HG03135 (cell line): ENCODE data around the gene ISLR2.
"Not testable (repeated sequence)": the region's sequence is repeated elsewhere in the genome, so short reads cannot be mapped to it uniquely, and the experiment has no call there.

Source experiments
- ATAC-seq: cut with Tn5 transposase; IDR thresholded peaks from one replicate; pipeline ENCODE4 v1.9.1; 2021; ENCODE audit warnings: mild to moderate bottlenecking, moderate library complexity; ENCODE audit not compliant: unreplicated experiment

The ISLR2 gene, protein sequence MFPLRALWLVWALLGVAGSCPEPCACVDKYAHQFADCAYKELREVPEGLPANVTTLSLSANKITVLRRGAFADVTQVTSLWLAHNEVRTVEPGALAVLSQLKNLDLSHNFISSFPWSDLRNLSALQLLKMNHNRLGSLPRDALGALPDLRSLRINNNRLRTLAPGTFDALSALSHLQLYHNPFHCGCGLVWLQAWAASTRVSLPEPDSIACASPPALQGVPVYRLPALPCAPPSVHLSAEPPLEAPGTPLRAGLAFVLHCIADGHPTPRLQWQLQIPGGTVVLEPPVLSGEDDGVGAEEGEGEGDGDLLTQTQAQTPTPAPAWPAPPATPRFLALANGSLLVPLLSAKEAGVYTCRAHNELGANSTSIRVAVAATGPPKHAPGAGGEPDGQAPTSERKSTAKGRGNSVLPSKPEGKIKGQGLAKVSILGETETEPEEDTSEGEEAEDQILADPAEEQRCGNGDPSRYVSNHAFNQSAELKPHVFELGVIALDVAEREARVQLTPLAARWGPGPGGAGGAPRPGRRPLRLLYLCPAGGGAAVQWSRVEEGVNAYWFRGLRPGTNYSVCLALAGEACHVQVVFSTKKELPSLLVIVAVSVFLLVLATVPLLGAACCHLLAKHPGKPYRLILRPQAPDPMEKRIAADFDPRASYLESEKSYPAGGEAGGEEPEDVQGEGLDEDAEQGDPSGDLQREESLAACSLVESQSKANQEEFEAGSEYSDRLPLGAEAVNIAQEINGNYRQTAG

DNA sequence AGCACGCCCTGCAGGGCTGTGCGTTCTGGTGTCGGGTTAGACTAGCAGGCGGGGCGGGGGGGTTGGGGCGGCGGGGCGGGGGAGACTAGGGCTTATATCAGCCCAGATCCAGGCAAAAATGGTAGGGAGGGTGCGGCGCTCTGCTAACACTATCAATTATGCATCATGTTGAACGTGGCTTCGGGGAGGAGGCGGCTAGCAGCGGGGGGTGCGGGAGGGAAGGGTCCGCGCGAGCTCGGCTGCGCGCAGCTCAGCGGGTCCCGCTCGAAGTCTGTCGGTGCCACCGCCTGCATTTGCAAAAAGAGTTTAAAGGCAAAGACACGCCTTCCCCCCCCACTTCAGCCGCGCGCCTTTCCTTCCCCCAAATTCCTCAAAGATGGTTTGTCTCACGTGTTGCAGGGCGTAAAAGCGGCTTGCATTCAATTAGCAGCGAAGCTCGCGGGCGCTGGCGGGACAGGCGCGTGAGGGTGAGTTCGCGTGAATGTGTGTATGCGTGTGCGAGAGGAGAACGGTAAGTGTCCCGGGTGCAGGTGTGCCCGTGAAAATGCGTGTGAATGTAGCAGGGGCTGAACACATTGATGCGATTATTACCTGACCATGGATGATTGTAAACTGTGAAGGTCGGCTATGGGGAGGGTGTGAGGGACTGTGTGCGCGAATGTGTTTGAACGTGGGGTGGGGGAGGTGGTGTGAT lies at the start of gene ISLR2:
Gene ISLR2, plus strand, starts transcription at position 432 of the 694 bp plus-strand sequence. CDS start 2,169 bp downstream, outside the sequence.
- ATAC-seq = no peak

DNA sequence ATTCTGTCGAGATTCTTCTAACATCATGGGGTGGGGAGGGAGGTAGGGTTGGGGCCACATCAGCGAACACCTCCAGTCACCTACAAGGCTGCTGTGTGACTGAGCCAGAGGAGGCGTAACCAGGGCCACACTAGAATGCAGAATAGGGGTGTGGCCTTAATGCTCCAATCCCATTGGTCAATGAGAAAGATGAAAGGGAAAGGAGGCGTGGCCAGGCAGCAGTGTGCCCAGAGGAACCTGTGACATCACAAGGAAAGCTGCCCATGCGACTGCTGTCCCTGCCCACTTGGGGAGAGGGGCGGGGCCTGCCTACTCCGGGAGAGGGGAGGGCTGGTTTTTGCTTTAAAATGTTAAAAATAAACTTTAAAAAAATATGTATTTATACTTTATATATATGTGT lies 47.9 kb upstream of the ISLR2 start, which contains the start of gene GOLGA6A:
Gene GOLGA6A, minus strand, starts transcription at position 101 of the 400 bp plus-strand sequence. Its CDS starts 41 bp downstream, at position 60.
- ATAC-seq = not testable (repeated sequence)

DNA sequence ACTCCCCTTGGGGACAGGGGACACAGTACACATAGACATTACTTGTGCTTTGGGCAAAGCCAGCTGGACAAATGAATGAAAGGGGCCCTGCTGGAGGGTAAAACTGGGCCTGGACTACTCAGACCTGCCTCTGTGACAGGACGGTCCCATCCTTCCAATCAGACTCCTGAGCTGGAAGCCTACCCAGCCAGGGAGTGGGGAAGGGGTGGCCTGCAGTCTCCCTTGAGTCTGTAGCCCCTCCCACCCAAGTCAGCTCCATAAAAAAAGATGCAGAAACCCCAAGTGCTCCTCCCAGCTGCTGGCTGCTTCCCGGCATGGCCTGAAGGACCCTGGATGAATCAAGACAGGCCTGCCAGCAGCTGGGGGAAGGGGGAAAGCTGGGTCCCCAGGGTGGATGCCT lies 35.8 kb upstream of the ISLR2 start:
- ATAC-seq = not testable (repeated sequence)

DNA sequence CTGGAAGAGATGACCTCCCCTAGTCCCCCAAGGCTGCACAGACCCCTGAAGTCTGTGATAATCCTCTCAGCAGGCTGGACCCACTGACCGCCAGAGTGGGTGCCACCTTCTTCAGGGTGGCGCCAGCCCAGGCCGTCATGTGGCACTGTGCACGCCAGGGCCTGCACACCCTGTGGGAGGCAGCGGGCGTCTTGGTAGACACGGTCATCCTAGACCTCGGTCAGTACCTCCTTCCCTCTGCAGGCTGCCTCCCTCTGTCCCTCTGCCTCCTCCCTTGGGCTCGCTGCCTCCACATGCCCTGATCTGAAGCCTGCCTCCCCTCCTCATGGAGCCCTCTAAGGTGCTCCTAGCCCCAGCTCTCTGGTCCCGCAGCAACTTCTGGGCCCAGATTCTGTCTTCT lies 34.8 kb upstream of the ISLR2 start:
- ATAC-seq = not testable (repeated sequence)

DNA sequence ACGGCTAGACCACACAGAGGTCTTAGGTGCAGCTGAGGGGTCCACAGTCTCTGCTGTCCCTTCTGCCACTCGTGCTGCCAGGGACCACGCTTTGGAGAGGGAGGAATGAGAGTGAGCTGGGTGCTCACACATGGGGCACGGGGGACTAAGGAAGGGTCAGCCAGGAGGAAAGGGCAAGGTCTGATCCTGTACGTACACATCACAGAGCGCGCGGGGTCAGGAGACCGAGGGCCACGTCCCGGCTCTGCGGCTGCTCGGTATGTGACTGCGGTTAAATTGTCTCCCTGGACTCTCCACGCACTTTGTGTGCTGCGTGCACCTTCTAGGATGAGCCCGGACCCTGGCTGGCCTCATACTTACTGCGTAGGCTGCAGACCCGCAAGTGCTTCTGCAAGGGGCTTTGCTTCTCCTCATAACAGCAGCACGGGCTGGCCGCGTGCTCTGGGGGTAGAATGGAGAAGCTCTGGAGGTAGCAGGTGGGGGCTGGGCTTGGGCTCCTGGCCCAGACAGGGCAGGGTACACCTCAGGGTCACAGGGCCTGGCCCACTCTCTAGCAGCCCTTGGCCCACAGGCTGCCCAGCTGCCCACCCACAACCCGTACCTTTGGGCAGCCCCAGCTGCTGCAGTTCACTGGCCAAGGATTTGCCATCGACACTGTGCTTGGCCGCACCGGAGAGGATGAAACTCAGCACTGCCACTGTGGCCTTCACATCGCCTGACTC lies 33.5 kb upstream of the ISLR2 start:
- ATAC-seq = not testable (repeated sequence)

DNA sequence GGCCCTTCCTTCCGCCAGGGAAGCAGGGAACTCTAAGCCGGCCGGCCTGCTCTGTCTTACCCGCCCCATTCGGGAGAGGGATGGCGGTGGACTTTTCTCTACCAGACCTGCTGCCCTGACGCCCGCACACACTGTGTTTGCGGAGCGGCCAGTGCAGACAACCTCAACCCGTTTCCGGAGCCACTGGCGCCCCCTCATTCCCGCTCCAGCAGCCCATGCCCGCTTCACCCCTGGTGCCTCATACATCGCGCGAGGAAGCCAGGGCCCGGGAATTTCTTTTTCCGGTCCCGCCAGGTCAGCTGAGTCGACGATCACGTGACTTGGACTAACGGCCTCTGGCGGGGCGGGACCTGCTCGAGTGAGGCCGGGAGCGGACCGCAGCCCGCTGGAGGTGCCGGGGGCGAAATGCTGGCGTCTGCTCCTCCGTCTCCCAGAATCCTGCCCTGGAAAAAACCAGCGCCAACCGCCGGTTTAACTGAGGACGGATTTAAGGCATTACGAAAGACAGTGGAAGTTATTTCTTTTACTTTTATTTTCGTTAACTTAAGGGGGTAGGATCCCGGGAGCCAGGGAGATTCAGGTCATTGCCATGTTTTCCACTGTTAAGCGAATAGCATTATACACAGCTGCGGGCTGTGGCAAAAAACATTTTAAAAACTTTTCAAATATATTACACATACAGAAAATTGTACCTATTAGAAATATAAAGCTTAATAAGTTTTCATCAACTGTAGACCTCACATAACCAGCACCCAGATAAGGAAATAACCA lies 30.2 kb upstream of the ISLR2 start:
- ATAC-seq = peak; percentile 67

DNA sequence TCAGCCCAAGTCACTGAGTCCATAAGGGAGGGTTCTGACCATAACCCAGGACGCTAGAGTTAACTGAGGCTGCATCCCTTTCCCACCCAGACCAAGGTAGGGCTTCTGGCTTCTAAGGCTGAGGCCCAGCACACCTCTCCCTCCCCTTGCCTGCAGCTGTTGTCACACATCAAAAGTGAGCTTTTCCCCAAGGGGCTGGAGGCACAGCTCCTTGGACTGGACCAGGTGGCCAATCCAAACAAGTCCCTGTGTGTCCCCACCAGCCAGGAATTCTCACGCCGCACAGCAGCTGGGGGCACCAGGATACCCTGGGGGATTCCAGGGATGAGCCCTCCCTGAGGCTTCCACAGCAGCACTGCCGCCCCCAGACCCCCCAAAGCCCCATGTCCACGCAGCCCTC lies 22.3 kb upstream of the ISLR2 start:
- no peak for ATAC-seq

DNA sequence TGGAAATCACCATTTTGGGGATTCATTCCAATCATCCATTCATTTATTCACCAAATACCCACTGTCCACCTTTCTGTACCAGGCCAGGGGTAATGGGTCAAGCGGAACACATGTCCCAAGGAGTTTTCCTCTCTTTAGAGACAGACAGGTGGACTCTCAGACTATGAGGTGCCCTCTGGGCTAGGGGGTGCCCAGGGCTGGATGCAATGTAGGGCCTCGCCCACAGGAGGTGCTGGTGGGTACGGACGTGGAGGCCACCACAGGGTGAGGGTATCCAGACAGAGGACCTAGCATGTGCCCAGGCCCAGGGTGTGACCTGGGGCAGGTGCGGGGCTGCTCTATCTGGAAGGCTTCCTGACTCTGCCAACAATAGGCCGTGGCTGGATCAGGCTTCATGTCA lies 21.8 kb upstream of the ISLR2 start:
- not testable (repeated sequence) for ATAC-seq

DNA sequence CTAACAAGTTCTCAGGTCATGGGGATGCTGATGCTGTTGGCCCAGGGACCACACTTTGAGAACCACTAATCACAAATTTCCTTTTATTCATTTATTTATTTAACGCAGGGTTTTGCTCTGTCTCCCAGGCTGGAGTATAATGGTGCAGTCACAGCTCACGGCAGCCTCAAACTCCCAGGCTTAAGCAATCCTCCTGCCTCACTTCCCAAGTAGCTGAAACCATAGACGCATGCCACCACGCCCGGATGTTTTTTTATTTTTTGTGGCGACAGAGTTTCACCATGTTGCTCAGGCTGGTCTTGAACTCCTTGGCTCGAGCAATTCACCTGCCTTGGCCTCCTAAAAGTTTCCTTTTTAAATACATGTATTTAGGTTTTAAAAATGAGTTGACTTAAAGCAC lies 20.7 kb upstream of the ISLR2 start:
- ATAC-seq = no peak

DNA sequence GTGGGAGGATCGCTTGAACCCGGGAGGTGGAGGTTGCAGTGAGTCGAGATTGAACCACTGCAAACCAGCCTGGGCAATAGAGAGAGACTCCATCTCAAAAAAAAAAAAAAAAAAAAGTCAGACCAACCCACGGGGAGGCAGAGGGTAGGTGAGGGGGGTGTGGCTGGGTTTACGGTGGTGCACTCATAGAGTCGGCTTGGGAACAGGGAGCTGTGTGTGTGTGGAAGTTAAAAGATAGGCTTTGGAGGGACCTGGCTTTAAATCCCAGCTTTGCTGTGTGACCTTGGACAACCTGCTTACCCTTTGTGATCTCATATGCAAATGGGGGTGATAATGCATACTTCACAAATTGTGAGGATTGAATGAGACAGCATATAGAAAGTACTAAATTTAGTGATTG lies 10.0 kb upstream of the ISLR2 start:
- ATAC-seq = no peak

DNA sequence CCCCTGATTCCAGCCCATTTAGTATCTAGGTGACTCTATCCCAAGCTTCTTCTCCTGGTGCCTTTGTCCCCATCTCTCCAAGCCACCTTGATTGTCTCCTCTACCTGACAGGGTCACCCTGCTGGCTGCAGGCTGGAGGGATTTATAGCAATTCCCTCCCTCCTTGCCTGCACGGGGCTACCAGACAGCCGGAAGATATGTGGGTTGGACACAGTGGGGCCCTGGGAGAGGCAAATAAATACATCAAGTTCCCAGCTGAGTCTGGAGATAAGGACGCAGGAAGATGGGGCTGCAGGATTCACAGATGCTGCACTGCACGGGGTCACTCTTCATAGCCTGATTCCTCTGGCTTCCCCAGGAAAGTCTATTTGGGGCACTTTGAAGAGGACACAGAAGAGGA lies 9.3 kb upstream of the ISLR2 start:
- ATAC-seq = no peak

DNA sequence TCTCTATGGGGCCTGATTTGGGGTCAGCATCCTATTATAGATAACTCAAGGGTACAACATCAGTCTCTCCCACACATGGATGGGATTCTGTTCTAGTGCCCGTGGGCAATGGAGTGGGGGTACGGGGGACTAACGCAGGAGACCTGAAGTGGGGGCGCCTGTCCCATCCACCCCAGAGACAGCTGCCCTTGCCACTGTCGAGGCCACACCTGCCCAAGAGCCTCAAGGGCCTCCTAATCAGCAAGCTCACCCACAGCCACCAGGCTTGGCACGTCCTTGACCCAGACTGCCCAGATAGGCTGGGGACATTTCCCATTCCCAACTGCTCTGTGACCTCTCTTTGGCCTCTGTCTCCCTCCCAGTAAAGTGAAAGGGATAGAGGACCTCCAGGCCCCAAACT lies 8.5 kb upstream of the ISLR2 start:
- no peak for ATAC-seq

DNA sequence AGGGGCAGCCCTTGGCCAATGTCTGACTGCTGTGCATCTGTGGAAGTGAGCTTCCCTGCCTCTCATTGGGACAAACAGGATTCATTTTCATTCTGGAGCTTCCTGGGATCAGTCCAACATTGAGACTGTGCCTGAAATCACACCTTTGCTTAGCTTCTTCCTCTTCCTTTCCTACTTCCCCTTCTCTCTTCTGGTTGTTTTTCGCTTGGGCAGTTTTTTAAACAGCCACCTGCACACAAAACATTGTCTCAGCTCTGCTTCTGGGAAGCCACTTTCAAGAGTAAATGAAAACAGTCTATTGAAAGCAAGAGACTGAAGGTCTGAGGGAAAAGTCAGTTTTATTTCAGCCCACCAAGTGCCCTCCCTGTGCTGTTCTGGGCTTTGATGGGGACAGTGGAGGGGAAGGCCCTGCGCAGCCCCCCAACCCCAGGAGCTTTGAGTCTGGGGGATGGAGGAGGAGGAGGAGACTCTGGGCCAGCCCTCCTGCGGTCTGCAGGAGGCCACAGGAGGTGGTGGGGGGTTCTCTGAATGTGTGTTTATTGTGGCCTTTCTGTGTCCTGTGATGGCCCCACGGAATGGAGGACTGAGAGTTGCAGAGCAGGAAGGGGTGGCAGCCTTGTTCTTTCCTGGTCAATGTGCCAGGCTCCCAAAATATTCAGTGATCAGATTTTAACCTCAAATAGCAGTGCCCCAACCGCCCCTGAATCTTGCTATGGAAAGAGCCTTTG lies 7.8 kb upstream of the ISLR2 start:
- ATAC-seq = no peak

DNA sequence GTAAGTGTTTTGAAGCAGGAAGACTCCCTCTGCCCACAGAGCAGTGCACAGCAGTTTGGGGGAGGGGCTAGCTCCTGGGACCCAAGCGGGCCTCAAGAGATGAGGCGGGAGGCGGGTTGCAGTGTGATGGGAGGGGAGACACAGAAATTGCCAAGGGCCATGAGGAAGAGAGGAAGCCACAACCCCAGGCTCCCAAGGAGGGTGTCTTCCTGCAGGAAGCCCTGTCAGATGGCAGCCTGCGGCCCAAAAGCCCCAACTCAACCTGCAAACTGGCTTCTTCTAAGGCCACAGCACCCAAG lies 7.3 kb upstream of the ISLR2 start:
- ATAC-seq = no peak

DNA sequence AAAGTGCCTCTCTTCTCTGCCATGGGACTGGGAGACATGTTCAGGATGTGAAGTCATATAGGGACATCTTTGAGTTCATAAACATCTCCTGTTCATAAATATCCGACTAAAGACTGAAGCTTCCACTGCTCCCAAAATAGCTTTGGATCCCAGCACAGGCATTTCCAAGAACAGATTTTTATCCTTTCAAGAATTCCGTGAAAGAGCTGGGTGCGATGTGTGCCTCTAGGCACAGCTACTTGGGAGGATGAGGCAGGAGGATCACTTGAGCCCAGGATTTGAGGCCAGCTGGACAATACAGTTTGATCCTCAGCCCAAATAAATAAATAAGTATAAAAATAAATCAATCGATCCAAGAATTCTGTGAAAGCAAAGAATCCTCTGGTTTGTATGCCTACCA lies 6.7 kb upstream of the ISLR2 start:
- ATAC-seq = no peak

DNA sequence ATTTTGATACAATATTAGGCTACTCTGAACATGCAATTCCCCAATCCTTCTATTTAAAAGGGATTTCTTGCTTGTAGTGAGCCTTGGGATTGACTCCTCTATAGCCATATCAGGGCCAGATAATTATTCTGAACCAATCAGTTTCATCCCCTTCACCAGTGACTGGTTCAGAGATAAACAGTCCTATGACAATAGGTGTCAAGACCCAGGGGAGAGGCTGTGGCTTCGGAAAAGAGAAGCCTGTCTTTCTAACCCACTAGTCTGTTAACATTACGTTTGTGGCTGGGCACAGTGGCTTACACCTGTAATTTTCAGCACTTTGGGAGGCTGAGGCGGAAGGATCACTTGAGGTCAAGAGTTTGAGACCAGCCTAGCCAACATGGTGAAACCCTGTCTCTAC lies 6.2 kb upstream of the ISLR2 start:
- no peak for ATAC-seq

DNA sequence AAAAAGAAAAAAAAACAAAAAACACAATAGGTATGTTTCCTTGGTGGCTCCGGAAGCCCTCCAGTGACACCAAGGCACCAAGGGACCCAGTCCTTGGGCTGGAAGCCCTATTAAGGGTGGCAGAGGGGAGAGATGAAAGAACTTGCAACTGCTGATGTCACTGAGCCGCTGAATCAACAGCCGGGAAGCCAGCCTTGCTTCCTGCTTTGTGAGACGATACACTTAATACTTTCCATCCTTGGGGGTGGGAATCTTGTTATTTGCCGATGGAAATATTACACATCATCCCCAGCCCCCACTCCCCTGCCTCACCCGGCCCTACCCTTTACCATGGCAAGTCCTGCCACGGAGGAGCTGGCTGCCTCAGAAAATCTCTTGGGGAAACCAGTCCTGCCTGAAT lies 5.6 kb upstream of the ISLR2 start:
- no peak for ATAC-seq

DNA sequence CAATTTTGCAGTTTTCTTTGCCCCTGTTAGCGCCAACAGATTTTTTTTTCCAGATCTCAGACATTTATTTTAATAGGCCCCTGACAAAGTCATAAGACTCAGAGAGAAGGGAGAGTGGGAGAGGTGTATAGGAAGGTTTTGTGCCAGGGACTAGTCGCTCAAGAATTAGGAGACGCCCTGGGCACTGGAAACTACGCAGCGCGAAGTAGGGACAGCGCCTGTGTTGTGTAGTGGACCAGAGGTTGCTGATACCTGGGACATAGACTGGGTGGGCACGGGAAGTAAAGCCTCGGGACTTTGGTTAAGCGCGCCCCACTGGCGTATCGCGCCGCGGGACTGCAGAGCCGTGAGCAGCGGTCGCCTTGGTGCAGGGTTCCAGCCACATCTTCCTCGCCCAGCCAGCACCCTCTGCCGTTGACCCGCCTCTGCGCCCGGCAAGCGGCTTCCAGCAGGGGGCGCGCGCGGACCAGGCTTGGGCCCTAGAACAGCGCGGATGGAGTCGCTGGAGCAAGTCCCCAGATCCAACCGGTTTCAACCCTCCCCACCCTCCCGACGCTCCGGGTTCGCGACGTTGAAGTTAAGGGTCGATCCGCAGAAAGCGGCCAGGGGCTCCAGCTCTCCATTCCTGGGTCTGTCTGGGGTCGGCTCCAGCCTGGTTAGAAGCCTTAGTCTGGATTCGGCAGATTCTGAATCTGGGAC lies 3.0 kb upstream of the ISLR2 start:
- no peak for ATAC-seq
